GM18873 (cell line): ENCODE results near the gene C11orf71.

Experiments
- ATAC-seq: cut with Tn5 transposase; IDR thresholded peaks from one replicate; pipeline ENCODE4 v1.9.1; 2021; ENCODE audit warnings: mild to moderate bottlenecking, moderate library complexity, moderate number of reproducible peaks; ENCODE audit not compliant: unreplicated experiment, low FRiP score

Gene C11orf71

GRCh38 chr11:114400915-114401223 is 558 bp upstream of the C11orf71 start:
- no peak for ATAC-seq

DNA sequence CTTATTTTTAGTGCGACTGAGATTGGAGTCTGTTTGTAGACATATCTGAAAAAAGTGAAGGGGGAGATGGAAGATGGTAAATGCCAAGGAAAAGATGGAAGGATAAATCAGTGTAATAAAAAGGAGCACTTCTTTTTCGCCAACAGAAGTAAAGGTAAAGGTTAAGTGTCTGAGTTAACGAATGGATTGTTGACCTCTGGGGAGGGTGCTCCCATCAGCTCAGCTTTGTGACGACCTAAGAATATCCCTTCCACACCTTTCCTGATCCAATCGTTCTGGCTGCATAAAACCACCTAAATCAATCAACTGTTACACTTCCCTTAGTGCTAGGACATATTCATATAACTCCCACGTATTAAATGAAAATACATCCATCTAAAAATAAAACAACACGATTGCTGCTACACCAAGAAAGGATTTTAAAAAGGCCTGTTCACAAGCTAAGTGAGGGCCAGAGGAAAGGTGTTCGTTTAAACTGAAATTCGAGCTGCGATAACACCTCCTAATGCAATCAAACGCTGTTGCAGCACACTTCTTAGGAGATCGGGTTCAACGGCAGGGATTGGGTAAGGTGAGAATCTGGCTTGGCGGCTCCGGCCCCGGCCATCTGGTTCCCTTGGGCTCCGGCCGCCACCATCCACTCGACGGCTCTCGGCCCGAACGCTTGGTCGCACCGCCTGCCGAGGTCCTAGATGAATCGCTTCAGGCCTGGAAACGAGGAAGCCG is 658 bp downstream of the C11orf71 start:
- ATAC-seq, result peak; percentile 22

DNA sequence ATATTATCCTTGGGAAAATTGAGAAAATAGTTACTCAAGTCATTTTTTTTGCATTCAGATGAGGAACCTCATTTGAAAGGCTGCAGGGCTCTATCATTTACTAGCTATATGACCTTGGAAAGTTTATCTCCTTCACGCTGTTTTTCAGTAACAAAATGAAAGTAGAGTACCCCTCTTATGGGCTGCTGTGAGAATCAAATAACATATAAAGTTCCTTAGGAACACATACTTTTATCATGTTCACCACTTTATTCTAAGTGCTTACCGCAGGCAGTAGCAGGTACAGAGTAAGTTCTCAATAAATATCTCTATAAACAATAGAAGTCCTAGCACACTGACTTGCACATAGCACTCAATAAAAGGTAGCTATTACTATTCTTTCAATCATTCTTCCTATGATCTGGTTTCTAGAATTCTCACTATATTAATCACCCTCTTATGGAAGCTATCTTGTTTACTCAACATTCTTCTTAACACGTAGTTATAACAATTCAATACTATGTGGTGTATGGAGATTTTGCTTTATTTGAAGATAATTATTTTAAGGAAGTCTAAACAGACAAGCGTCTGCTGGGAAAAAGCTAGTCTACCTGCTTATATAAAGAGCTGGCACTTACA is 1.9 kb downstream of the C11orf71 start:
- ATAC-seq, result no peak

DNA sequence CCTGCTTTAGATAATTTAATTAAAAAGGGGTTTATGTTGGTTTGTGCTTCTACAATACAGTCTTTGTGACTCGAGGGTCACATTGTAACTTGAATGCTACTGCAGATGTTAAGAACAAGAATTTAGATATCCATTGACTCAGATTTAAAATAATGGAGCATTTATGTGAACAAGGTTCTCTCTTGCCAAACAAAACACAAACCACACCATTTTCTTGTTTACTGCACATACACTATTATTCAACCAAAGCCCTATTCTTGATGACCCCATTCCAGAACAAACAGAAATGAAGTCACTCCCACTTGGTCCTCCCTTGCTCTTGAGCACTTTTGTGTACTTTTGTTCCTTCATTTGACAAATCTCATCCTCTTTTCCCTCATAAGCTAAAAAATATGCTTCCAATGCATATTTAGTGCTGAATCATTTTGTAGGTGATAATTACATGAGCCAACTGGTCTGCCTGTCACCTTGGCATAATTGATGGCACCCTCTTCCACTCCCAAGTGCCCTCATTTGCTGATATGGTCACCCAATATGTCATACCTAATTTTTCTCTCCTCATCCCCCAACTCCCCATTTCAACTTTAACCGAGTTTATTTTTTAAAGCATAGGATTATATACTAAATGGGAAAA is 2.8 kb downstream of the C11orf71 start:
- ATAC-seq, result no peak

DNA sequence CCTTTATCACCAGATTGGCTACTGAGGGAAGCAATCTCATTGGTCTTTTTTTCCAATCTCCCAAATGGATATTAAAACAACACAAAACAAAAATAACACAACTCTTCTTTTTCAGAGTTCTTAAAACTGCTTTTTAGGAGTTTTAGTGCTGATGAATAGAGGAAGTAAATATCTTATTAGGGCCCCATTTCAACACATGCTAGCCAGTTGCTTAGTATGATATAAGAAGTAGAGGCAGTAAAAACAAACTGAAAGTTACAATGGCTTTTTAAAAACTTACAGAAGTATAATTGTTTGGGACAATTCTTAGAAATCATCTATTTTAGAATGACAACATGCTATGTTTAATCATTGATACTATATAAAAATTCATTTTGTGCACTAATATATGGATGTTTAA is 3.4 kb downstream of the C11orf71 start:
- no peak for ATAC-seq

DNA sequence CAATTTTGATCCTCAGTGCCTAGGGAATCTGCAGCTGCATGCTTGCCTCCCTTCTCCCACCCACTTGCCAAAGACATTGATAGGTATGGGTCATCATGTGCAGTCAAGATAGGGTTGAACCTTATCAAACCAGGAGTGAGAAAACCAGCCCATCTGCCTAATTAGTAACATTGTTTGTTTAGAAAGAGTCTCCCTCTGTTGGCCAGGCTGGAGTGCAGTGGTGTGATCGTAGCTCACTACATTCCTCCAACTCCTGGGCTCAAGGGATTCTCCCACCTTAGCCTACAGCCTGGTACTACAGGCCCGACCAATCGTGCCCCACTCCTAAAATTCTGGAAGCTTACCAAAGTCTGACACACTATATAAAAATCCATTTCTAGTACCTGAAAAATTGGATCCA is 4.6 kb downstream of the C11orf71 start:
- ATAC-seq, result no peak

- ATAC-seq, result no peak
Observed at GRCh38 chr11:114392735-114393667, 7.3 kb downstream of the C11orf71 start.

GRCh38 chr11:114386545-114386944 is 13.8 kb downstream of the C11orf71 start:
- no peak for ATAC-seq

DNA sequence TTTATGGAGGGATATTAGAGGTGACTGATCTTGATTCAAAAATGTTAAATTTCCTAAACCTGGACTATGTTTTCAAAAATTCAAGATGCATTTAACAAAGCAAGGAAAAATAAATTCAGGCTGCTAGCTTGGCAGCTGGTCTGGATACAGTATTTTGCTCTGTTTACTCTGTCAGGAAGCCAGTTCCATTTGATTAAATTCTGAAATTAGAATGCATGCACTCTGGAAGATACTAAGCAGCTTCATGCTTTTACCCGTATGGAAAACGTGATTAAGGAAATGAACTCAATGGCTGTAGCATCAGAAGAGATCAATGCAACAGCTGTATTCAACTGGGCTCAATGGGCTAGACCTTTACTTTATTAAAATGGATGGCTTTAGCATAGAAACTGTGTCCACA is 14.2 kb downstream of the C11orf71 start:
- no peak for ATAC-seq

DNA sequence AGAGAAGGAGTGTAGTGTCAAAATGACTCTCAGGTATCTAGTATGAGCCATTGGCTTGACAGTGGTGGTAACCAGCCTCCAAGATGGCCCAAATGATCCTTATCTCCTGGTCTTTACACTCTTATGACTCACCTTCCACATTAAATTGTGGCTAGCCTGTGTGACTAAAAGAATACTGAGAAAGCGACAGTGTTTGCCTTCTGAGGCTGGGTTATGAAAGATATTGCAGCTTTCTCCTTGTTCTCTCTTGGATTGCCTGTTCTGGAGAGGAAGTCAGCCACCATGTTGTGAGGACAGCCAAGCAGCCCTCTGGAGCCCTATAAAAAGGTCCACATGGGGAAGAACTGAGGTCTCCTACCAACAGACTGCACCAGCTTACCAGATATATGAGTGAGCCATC is 15.8 kb downstream of the C11orf71 start:
- no peak for ATAC-seq

GRCh38 chr11:114382509-114382908 is 17.8 kb downstream of the C11orf71 start:
- ATAC-seq, result no peak

GRCh38 chr11:114379394-114380069 is 20.8 kb downstream of the C11orf71 start:
- no peak for ATAC-seq

DNA sequence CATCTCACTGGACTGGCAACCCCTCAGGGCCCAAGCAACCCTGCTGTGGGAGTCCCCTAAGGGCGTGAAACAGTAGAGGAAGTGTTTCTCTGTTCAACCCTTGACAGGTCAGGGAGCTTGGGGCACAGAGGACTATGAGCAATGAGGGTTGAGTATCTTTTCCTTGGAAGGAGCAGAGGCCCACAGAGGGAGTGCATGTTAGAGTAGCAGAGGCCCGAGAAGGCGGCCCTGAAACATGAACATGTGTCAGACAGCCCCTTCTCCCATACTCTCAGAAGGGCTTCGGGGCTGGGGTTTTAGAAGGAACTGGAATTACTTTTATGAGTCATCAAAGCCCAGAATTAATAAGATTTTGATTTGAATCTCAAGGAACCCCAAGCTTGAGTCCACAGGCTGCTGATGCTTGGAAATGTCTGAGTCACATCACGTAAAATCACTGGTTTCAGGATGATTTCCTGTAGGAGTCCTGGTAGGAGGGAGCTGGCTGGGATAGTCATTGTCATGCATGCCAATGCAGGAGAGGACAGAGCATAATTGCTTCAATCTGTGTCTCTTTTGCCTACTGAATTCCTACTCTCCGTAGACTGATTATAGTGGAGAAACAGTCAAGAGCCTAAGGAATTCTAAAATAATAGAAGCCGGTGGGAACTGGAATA is 22.6 kb downstream of the C11orf71 start:
- no peak for ATAC-seq

GRCh38 chr11:114375052-114375451 is 25.3 kb downstream of the C11orf71 start:
- ATAC-seq, result no peak

DNA sequence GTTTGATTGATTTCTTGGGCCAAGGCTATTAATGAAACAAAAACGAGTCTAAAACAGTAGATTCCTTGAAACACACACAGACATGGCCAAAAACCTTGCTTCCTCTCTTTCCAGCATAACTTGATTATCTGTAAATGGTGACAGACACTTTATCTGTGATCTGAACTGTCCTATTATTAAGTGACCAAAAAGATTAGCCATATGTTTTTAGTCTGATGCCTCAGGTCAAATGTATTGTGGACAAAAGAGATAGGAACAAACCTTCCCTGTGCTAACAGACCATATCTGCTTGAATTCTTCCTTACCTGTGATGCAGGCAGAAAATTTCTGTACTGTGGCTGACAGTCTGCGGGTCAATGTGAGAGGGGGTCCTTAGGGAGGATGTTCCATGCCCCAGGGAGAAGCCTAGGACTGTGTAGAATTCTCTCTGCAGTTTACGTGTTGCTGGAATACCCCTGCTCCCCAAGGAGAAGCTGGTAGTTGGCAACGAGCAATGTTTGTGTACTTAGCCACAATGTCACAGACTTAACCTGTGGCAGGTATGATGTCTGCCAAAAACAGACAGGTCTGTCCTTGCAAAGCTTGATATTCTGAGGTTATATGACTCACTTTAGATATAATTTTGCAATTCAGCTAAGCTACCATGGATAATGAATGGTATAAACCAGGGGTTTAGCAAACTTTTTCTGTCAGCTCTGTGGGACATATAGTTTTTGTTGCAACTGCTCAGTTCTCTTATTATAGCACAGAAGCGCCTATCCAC is 31.2 kb downstream of the C11orf71 start:
- ATAC-seq, result no peak

- ATAC-seq, result no peak
Observed at GRCh38 chr11:114367244-114367957, 32.9 kb downstream of the C11orf71 start.

- ATAC-seq, result no peak
Observed at GRCh38 chr11:114366331-114367243, 33.7 kb downstream of the C11orf71 start.

- no peak for ATAC-seq
Observed at GRCh38 chr11:114362958-114363357, 37.4 kb downstream of the C11orf71 start.
